ENCODE results near the gene ILF3. TPM values are rescaled to one million over a fixed set of nuclear protein-coding genes. Genes with fewer than 3 reads are reported as not detected.
A peak's percentile ranks its signal among the peaks of the same experiment; 100 is the strongest.

Gene ILF3
- total RNA-seq, 1 experiment from 2014 or later = 113 TPM

GRCh38 chr19:10620786-10621185 is 33.4 kb upstream of the ILF3 start:
- Histone ChIP-seq H3K9ac (ENCODE audit: low read length) (no peak overlapping the region), H3K79me2 (ENCODE audit: low read length) (peaks cover 37% of the 10 kb centered on the region), H3K27me3 (ENCODE audit: low read length) (no peaks in the 10 kb centered on the region), H3K4me1 (ENCODE audit: low read length) (no peaks in the 10 kb centered on the region), H3K9me3 (ENCODE audit: low read length) (no peaks in the 10 kb centered on the region), H3K9me2 (replicated peaks; ENCODE audit: insufficient read depth, low read length) (no peaks in the 10 kb centered on the region), H3K27ac (ENCODE audit: low read length) (no peak overlapping the region), H3K36me3 (ENCODE audit: insufficient read depth, low read length) (no peaks in the 10 kb centered on the region), H4K20me1 (ENCODE audit: insufficient read depth, low read depth, low read length) (0 out of 2 replicates have a peak, but pooled peaks cover 5% of the 10 kb centered on the region), H3K4me2 (ENCODE audit: low read depth, low read length, poor library complexity, severe bottlenecking) (no peak overlapping the region), H2AFZ (ENCODE audit: low read length) (no peak overlapping the region), H3K4me3 (ENCODE audit: low read length) (no peak overlapping the region)
- DNase-seq = no peak

DNA sequence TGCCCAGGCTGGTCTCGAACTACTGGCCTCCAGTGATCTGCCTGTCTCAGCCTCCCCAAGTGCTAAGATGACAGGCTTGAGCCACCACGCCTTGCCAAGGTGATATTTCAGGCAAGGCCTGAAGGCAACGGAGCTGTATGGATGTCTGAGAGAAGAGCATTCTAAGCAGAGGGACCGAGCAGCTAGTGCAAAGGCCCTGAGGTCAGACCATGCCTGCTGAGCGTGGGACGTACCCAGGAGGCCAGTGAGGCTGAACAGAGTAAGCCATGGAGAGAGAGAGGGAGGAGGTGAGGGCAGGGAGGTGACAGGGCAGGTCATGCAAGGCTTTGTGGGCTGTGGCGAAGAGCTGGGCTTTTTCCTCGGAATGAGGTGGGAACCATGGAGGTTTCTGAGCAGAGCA is 32.2 kb upstream of the ILF3 start:
- Histone ChIP-seq H3K27me3 (ENCODE audit: low read length) (no peaks in the 10 kb centered on the region), H3K4me1 (ENCODE audit: low read length) (no peaks in the 10 kb centered on the region), H3K79me2 (ENCODE audit: low read length) (peaks cover 33% of the 10 kb centered on the region), H3K36me3 (ENCODE audit: insufficient read depth, low read length) (no peaks in the 10 kb centered on the region), H3K9me3 (ENCODE audit: low read length) (no peaks in the 10 kb centered on the region), H4K20me1 (ENCODE audit: insufficient read depth, low read depth, low read length) (0 out of 2 replicates have a peak, but pooled peaks cover 5% of the 10 kb centered on the region), H2AFZ (ENCODE audit: low read length) (no peak overlapping the region), H3K4me3 (ENCODE audit: low read length) (no peak overlapping the region), H3K9me2 (replicated peaks; ENCODE audit: insufficient read depth, low read length) (no peaks in the 10 kb centered on the region), H3K4me2 (ENCODE audit: low read depth, low read length, poor library complexity, severe bottlenecking) (no peak overlapping the region), H3K27ac (ENCODE audit: low read length) (no peak overlapping the region), H3K9ac (ENCODE audit: low read length) (no peak overlapping the region)
- no peak for DNase-seq

DNA sequence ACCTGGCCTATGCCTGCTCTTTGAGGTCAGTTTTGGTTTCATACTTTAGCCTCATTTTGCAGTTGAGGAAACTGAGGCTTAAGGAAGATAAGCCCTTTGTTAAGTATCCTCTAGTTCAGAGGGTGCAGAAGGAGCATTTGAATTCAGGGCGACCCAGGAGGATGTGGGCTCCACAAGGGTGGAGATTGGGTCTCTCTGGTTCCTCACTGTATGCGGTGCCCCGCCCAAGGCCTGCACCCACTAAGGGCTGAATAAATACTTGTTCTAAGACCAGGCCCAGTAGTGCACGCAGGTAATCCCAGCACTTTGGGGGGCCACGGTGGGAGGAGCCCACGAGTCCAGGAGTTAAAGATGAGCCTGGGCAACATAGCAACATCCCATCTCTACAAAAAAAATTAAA is 29.6 kb upstream of the ILF3 start:
- no peak overlapping the region for H3K4me2 ChIP-seq (ENCODE audit: low read depth, low read length, poor library complexity, severe bottlenecking)
- no peak overlapping the region for H2AFZ ChIP-seq (ENCODE audit: low read length)
- no peak for DNase-seq
- H4K20me1 ChIP-seq (ENCODE audit: insufficient read depth, low read depth, low read length) = 0 out of 2 replicates have a peak, but pooled peaks cover 5% of the 10 kb centered on the region
- no peaks in the 10 kb centered on the region for H3K4me1 ChIP-seq (ENCODE audit: low read length)
- H3K9me3 ChIP-seq (ENCODE audit: low read length) = no peaks in the 10 kb centered on the region
- H3K27me3 ChIP-seq (ENCODE audit: low read length) = no peaks in the 10 kb centered on the region
- no peaks in the 10 kb centered on the region for H3K9me2 ChIP-seq (replicated peaks; ENCODE audit: insufficient read depth, low read length)
- H3K27ac ChIP-seq (ENCODE audit: low read length) = no peak overlapping the region
- no peak overlapping the region for H3K4me3 ChIP-seq (ENCODE audit: low read length)
- peaks cover 24% of the 10 kb centered on the region for H3K79me2 ChIP-seq (ENCODE audit: low read length)
- no peaks in the 10 kb centered on the region for H3K36me3 ChIP-seq (ENCODE audit: insufficient read depth, low read length)
- no peak overlapping the region for H3K9ac ChIP-seq (ENCODE audit: low read length)

GRCh38 chr19:10625003-10625761 is 29.0 kb upstream of the ILF3 start, which contains the start of gene SLC44A2:
SLC44A2 (plus strand) TSS chr19:10625553; CDS start chr19:10625634, 81 bp downstream.
- no peaks in the 10 kb centered on the region for H3K4me1 ChIP-seq (ENCODE audit: low read length)
- DNase-seq = no peak
- H3K36me3 ChIP-seq (ENCODE audit: insufficient read depth, low read length) = no peaks in the 10 kb centered on the region
- H2AFZ ChIP-seq (ENCODE audit: low read length) = no peak within 1 kb of the TSS
- no peak within 1 kb of the TSS for H3K9ac ChIP-seq (ENCODE audit: low read length)
- H3K4me3 ChIP-seq (ENCODE audit: low read length) = no peak within 1 kb of the TSS
- H4K20me1 ChIP-seq (ENCODE audit: insufficient read depth, low read depth, low read length) = 0 out of 2 replicates have a peak, but pooled peaks cover 5% of the 10 kb centered on the region
- H3K4me2 ChIP-seq (ENCODE audit: low read depth, low read length, poor library complexity, severe bottlenecking) = no peak within 1 kb of the TSS
- H3K27me3 ChIP-seq (ENCODE audit: low read length) = no peaks in the 10 kb centered on the region
- H3K79me2 ChIP-seq (ENCODE audit: low read length) = peaks cover 23% of the 10 kb centered on the region
- no peaks in the 10 kb centered on the region for H3K9me3 ChIP-seq (ENCODE audit: low read length)
- H3K9me2 ChIP-seq (replicated peaks; ENCODE audit: insufficient read depth, low read length) = no peaks in the 10 kb centered on the region
- no peak within 1 kb of the TSS for H3K27ac ChIP-seq (ENCODE audit: low read length)

- Histone ChIP-seq H3K9me2 (replicated peaks; ENCODE audit: insufficient read depth, low read length) (no peaks in the 10 kb centered on the region), H3K79me2 (ENCODE audit: low read length) (peaks cover 17% of the 10 kb centered on the region), H3K4me2 (ENCODE audit: low read depth, low read length, poor library complexity, severe bottlenecking) (no peak overlapping the region), H4K20me1 (ENCODE audit: insufficient read depth, low read depth, low read length) (0 out of 2 replicates have a peak, but pooled peaks cover 1% of the 10 kb centered on the region), H3K9ac (ENCODE audit: low read length) (no peak overlapping the region), H2AFZ (ENCODE audit: low read length) (no peak overlapping the region), H3K27ac (ENCODE audit: low read length) (no peak overlapping the region), H3K36me3 (ENCODE audit: insufficient read depth, low read length) (no peaks in the 10 kb centered on the region), H3K4me1 (ENCODE audit: low read length) (no peaks in the 10 kb centered on the region), H3K27me3 (ENCODE audit: low read length) (no peaks in the 10 kb centered on the region), H3K4me3 (ENCODE audit: low read length) (no peak overlapping the region), H3K9me3 (ENCODE audit: low read length) (no peaks in the 10 kb centered on the region)
- no peak for DNase-seq
Observed at GRCh38 chr19:10625762-10626138, 28.4 kb upstream of the ILF3 start.

DNA sequence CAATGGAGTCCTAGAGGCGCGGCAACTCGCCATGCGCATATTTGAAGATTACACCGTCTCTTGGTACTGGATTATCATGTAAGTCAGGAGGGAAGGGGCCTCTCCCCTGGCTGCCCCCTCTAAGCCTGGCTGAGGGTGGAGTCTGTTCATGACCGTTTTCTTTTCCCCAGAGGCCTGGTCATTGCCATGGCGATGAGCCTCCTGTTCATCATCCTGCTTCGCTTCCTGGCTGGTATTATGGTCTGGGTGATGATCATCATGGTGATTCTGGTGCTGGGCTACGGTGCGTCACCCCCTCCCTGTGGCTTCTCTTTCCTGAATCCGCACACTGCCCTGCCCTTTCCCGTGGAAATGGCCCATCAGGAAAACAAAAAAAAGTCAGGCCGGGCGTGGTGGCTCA is 22.3 kb upstream of the ILF3 start:
- peak; percentile 53 for DNase-seq
- Histone ChIP-seq H3K79me2 (ENCODE audit: low read length) (no peaks in the 10 kb centered on the region), H3K27me3 (ENCODE audit: low read length) (no peaks in the 10 kb centered on the region), H3K36me3 (ENCODE audit: insufficient read depth, low read length) (0 out of 2 replicates have a peak, but pooled peaks cover 3% of the 10 kb centered on the region), H3K4me1 (ENCODE audit: low read length) (no peaks in the 10 kb centered on the region), H3K4me3 (ENCODE audit: low read length) (no peak overlapping the region), H3K27ac (ENCODE audit: low read length) (no peak overlapping the region), H3K9me3 (ENCODE audit: low read length) (no peaks in the 10 kb centered on the region), H3K4me2 (ENCODE audit: low read depth, low read length, poor library complexity, severe bottlenecking) (no peak overlapping the region), H3K9ac (ENCODE audit: low read length) (no peak overlapping the region), H4K20me1 (ENCODE audit: insufficient read depth, low read depth, low read length) (no peaks in the 10 kb centered on the region), H2AFZ (ENCODE audit: low read length) (no peak overlapping the region), H3K9me2 (replicated peaks; ENCODE audit: insufficient read depth, low read length) (no peaks in the 10 kb centered on the region)

- DNase-seq = no peak
- Histone ChIP-seq H3K27me3 (ENCODE audit: low read length) (no peaks in the 10 kb centered on the region), H3K9ac (ENCODE audit: low read length) (no peak overlapping the region), H3K4me3 (ENCODE audit: low read length) (no peak overlapping the region), H3K4me2 (ENCODE audit: low read depth, low read length, poor library complexity, severe bottlenecking) (no peak overlapping the region), H3K9me2 (replicated peaks; ENCODE audit: insufficient read depth, low read length) (no peaks in the 10 kb centered on the region), H3K4me1 (ENCODE audit: low read length) (peaks cover 4% of the 10 kb centered on the region), H3K9me3 (ENCODE audit: low read length) (no peaks in the 10 kb centered on the region), H4K20me1 (ENCODE audit: insufficient read depth, low read depth, low read length) (no peaks in the 10 kb centered on the region), H2AFZ (ENCODE audit: low read length) (no peak overlapping the region), H3K79me2 (ENCODE audit: low read length) (no peaks in the 10 kb centered on the region), H3K36me3 (ENCODE audit: insufficient read depth, low read length) (0 out of 2 replicates have a peak, but pooled peaks cover 3% of the 10 kb centered on the region), H3K27ac (ENCODE audit: low read length) (no peak overlapping the region)
Observed at GRCh38 chr19:10634430-10634829, 19.7 kb upstream of the ILF3 start.

GRCh38 chr19:10634963-10635362 is 19.2 kb upstream of the ILF3 start:
- H3K27ac ChIP-seq (ENCODE audit: low read length) = no peak overlapping the region
- no peaks in the 10 kb centered on the region for H3K79me2 ChIP-seq (ENCODE audit: low read length)
- peaks cover 7% of the 10 kb centered on the region for H3K4me1 ChIP-seq (ENCODE audit: low read length)
- H3K9ac ChIP-seq (ENCODE audit: low read length) = no peak overlapping the region
- no peaks in the 10 kb centered on the region for H3K9me2 ChIP-seq (replicated peaks; ENCODE audit: insufficient read depth, low read length)
- H3K4me3 ChIP-seq (ENCODE audit: low read length) = no peak overlapping the region
- DNase-seq = no peak
- no peak overlapping the region for H3K4me2 ChIP-seq (ENCODE audit: low read depth, low read length, poor library complexity, severe bottlenecking)
- H3K27me3 ChIP-seq (ENCODE audit: low read length) = no peaks in the 10 kb centered on the region
- no peak overlapping the region for H2AFZ ChIP-seq (ENCODE audit: low read length)
- no peaks in the 10 kb centered on the region for H3K9me3 ChIP-seq (ENCODE audit: low read length)
- H3K36me3 ChIP-seq (ENCODE audit: insufficient read depth, low read length) = 0 out of 2 replicates have a peak, but pooled peaks cover 3% of the 10 kb centered on the region
- H4K20me1 ChIP-seq (ENCODE audit: insufficient read depth, low read depth, low read length) = no peaks in the 10 kb centered on the region

Data from Karpas-422 (cell line).